GM19438 (cell line): ENCODE results near the gene RIBC1.
A peak's percentile ranks its signal among the peaks of the same experiment; 100 is the strongest.
"Not testable (repeated sequence)": the region's sequence is repeated elsewhere in the genome, so short reads cannot be mapped to it uniquely, and the experiment has no call there.

Source experiments
- ATAC-seq: cut with Tn5 transposase; IDR thresholded peaks from one replicate; pipeline ENCODE4 v1.9.1; 2021; ENCODE audit warnings: low read depth; ENCODE audit not compliant: unreplicated experiment

RIBC1 gene

GRCh38 chrX:53433651-53434639 is 11.3 kb downstream of the RIBC1 start, which contains the start of gene HSD17B10:
Gene HSD17B10, minus strand, starts transcription at chrX:53434370. Its CDS starts 25 bp downstream, at chrX:53434345.
- peak; percentile 82 for ATAC-seq

DNA sequence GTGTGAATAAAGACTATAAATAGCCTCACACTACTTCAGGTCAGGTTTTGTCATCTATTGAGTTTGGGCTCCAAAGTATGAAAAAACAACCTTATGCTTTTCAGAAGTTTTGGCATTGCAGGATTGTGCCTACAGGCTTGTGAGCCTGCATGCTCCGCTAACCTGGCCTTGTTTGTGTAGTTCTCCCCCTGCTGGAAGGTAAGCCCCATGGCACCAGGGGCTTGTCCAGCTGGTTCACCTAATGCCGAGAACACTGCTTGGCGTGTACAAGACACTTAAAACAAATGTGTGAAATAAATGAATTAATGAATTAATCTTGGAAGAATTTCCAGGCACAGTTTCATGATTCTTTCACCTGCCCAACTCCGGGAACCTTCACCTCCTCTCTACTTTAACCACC is 13.3 kb downstream of the RIBC1 start:
- ATAC-seq, result peak; percentile 88

- no peak for ATAC-seq
Measured at GRCh38 chrX:53437206-53437605, 14.5 kb downstream of the RIBC1 start.

- no peak for ATAC-seq
Measured at GRCh38 chrX:53438174-53438831, 15.6 kb downstream of the RIBC1 start.

DNA sequence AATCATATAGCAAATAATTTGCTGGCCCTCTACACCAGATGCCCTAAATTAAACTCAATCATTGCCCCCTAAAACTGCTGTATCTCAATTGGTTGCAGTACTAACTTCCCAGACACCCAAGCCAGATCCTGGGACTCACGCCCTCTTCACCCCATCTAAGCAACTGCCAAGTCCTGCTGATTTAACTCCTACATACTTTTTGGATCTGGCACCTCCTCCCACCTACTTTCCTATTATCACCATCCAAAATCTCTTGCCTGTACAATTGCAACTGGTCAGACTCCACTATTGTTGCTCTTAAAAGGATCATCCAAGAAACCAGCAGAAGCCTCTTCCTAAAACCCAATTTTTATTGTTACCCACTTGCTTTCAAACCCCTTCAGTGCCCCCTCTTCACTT is 16.2 kb downstream of the RIBC1 start:
- ATAC-seq, result no peak

DNA sequence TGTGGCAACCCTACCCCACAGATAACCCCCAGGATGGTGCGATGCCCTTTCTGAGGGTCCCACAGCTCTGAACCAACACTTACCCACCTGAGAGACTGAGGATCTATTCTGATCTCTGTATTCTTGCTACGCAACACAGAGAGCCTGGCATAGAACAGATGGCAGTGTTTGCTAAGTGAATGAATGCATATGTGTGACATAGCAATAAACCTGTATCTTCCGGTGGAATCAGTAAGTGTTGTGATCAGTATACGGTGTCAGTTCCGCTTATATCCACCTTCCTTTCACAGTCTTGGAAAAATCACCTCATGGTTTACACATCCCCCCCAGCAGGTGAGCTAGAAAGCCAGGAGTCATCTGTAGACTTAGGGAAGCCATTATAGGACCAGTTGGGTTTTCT is 17.4 kb downstream of the RIBC1 start:
- no peak for ATAC-seq

DNA sequence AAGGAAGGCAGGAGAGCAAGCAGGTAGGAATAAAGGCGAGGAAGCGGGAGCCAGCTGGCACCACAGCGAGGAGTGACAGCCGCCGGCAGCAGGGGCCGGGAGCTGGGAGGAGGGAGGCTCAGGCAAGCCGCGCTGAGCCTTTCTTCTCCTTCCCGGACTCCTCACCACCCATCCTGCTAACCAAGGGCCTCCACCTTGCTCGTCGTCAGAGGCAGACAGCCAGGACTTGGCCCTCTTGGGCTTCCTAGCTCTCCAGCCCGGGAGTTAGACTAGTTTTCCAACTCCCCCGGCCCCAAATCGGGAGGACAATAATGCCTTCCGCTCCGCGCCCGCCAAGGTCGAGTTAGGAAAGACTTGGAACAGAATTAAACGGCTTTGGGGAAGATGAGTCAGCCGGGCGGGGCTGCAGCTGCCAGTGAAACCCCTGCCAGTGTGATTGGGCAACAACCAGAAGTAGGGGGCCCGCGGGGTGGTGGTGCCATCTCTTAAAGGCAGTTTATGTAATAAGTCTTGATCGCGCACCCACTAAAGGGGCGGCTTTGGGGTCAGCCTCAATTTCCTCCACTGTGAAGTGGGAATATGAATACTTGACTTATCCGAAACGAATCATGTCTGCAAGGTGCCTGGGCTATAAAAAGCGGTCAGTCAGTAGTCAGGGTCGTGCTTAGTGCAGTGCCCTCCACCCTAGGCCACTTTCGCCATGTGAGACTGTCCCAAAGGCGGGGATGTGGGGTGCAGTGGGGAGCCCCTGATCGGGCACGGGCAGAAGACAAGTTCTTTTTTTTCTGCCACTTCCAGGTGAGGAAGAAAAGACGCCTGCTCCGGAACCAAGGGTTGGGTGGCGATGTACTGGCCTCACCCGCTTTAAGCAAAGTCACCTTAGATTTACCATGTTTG is 18.2 kb downstream of the RIBC1 start:
- peak; percentile 18 for ATAC-seq

DNA sequence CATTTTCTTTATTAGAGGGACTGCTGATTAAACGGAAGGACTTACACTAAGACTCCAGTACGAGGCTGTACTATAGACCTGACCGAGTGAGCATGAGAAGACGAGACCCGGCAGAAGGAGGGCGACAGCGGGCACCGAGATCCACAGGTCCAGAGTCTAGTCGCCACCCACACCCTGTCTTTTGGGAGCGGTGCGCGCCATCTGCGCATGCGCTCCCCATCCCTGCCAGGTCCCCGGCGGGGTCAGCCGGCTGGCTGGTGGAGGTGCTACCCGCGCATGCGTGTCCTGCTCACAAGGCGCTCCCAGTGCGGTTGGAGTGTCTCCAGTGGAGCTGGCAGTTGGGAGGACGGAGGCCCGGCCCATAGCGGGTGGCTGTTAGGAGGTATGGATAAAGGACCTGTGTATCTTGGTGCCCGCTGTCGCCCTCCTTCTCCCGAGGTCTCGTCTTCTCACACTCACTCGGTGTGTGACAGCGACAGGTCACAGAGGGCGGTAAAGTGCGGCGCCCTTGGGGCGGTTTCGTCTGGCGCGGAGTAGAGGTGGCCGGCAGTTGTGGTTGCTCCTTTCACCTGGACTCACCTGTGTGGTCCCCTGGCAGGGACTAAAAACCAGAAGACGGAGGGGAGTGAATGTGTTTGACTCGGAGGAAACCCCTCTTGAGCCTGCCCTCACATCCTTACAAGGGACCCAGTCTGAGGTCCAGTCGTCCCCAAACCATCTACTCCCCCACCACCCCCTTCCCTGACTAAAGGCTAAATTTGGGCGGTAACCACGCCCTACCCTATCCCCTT is 19.1 kb downstream of the RIBC1 start:
- peak; percentile 64 for ATAC-seq

DNA sequence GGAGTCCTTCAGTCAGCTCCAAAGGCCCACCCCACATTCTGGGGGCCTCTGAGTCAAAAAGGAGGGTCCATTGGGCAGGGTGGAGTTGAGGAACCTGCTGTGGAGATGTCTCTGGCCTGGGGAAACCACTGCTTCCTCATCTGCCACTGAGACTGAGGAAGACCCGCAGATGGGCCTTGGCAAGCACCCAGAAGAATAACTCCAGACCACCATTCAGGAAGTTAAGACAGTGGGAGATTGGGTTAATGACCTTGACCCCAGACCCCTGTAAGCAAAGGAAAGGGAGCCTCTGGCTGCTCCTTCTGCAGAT is 19.6 kb downstream of the RIBC1 start:
- ATAC-seq, result no peak

GRCh38 chrX:53445977-53446376 is 23.3 kb downstream of the RIBC1 start:
- no peak for ATAC-seq

DNA sequence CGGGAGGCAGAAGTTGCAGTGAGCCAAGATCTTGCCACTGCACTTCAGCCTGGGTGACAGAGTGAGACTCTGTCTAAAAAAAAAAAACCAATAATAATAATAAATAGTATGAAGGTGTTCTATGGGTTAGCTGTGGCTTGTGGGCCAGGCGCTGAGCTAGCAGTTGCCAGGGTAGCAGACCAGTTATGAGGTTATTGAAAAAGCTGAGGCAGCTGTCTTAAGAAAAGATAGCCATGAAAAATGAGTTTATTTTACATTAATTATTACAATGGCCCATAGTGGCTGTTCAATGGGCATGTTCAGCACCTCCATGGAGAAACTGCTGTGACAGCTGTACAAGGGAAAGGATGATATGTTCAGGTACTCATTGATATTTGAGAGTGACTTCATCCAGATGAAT is 24.8 kb downstream of the RIBC1 start:
- no peak for ATAC-seq

- no peak for ATAC-seq
Measured at GRCh38 chrX:53449632-53450031, 27.0 kb downstream of the RIBC1 start.

DNA sequence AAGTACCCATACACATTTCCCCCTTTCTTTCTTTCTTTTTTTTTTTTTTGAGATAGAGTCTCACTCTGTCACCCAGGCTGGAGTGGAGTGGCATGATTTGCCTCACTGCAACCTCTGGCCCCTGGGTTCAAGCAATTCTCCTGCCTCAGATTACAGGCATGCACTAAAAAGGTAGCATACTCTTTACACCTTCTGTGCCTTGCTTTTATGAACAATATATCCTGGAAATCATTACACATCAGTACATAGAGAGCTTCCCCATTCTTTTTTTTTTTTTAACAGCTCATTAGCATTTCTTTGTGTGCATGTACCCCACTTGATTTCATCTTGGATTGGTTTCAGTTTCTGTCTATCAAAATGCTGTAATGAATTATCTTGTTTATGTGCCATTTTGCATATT is 30.1 kb downstream of the RIBC1 start:
- ATAC-seq, result no peak

DNA sequence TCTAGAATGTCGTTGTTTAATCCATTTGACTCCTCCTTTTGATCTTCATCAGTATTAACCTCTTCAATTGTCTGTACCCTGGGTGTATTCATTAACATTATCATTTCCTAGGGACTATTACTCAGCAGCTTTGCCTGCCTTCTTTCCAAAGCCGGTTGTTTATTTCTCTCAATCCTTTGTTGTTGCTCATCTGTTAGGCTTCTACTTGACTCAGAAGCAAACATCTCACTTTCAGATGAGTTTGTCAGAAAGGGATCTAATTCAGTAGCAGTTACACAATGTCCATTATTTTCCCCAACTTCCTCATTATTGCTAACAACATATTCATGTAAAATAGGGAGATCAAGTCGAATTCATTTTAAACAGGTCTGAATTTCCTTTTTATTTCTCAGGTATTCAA is 33.6 kb downstream of the RIBC1 start:
- no peak for ATAC-seq

DNA sequence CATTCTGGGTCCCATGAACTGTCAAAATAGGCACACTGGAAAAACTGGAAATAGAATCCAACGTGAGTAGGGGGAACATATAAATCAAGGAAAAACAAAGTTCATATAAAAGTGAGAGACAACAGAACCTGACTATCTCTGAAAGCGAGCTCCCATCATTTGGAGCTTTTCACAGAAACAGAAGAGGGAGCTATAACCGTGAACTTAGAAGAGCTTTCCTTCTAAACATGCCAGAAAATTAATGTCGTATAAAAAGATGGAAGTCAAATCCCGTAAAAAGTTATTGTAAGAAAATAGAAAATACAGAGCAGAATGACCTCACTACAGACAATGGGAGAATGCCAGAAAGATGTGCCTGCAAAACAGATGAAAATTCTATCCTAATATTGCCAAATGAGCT is 35.4 kb downstream of the RIBC1 start:
- no peak for ATAC-seq

DNA sequence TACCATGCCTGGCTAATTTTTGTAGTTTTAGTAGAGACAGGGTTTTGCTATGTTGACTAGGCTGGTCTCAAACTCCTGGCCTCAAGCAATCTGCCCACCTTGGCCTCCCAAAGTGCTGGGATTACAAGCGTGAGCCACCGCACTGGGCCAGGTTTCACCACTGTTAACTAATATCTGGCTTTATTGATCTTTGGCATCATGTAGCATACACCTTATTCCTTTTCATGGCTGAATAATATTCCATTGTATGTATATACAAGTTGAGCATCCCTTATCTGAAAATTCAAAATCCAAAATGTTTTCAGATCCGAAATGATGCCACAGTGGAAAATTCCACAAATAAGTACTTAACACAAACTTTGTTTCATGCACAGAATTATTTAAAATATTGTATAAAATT is 46.0 kb downstream of the RIBC1 start:
- not testable (repeated sequence) for ATAC-seq

GRCh38 chrX:53471346-53471745 is 48.7 kb downstream of the RIBC1 start:
- no peak for ATAC-seq

- no peak for ATAC-seq
Measured at GRCh38 chrX:53474707-53475106, 52.0 kb downstream of the RIBC1 start.

DNA sequence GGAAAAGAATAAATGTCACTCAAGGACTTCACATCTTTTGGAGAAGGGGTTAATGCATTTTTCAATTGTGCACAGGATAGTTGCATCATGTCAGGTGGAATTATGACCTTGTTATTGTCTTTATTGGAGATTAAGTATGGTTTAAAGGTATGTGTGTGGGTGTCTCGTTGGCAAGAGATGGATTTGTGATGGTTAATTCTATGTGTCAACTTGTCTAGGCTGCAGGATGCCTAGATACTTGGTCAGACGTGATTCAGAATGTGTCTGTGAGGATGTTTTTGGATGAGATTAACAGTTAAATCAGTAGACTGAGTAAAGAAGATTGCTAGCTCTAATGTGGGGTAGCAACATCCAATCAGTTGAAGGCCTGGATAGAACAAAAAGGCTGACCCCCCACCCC is 53.7 kb downstream of the RIBC1 start:
- ATAC-seq, result no peak

DNA sequence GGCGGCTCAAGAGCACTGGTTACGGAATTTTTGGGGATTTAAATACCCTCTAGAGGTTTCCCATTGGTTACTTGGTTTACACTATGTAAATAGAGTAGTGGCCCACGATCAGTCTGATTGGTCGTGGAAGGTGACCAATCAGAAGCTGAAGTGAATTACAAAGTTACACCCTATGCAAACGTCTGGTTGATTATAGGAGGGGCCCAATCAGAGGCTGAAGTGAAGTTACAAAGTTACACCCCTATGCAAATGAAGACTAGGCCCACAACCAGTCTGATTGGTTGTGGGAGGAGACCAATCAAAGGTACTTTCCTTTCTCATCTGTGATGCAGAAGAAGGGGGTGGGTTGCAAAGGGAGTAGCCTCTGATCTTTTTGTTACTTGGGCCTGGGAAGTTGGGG is 56.6 kb downstream of the RIBC1 start:
- no peak for ATAC-seq
